ENCODE measurements around the gene ZNF576. TPM values are rescaled to one million over a fixed set of nuclear protein-coding genes. Genes with fewer than 3 reads are reported as not detected.

ZNF576 gene
- total and polyA plus RNA-seq, 2 experiments from 2014 or later: 5.9 to 16.9 TPM

GRCh38 chr19:43584484-43584883, 11.9 kb upstream of the ZNF576 start:
- TF ChIP-seq JUNB (IDR thresholded peaks at IDR 0.05; ENCODE audit: unreplicated experiment) (no peak), ZNF331 (CRISPR knock-in tag; IDR thresholded peaks at IDR 0.05; ENCODE audit: low read depth) (no peak), EZH2phosphoT487 (IDR thresholded peaks at IDR 0.05; ENCODE audit: unreplicated experiment) (no peak), POLR2AphosphoS5 (IDR thresholded peaks at IDR 0.05; ENCODE audit: low read depth) (no peak), NANOG (IDR thresholded peaks at IDR 0.05; ENCODE audit: borderline replicate concordance) (no peak), ZNF462 (CRISPR knock-in tag; IDR thresholded peaks at IDR 0.05) (no peak), REST (IDR thresholded peaks at IDR 0.05; ENCODE audit: unreplicated experiment) (no peak)
- no peaks in the 10 kb centered on the region for H3K27me3 ChIP-seq (ENCODE audit: insufficient read depth)
- peaks cover 7% of the 10 kb centered on the region; the same call in 1 of the 2 replicates for H4K20me1 ChIP-seq (replicated peaks; ENCODE audit: insufficient read depth)
- Mint-ChIP-seq H3K27me3 (ENCODE audit: insufficient read depth, low read depth, poor library complexity) (peaks cover 3% of the 10 kb centered on the region), H3K36me3 (ENCODE audit: low read depth) (peaks cover 15% of the 10 kb centered on the region), H3K27ac (no peak overlapping the region), H3K4me1 (peaks cover 11% of the 10 kb centered on the region), H3K9me3 (no peaks in the 10 kb centered on the region), H3K4me3 (no peak overlapping the region)
- DNase-seq (ENCODE audit: low spot score) (no peak), ATAC-seq (no peak)
- H3K79me2 ChIP-seq (replicated peaks; ENCODE audit: insufficient read depth): peaks cover 2% of the 10 kb centered on the region; the same call in 1 of the 2 replicates
- no peak overlapping the region for H3K4me3 ChIP-seq
- no peaks in the 10 kb centered on the region for H3K9me2 ChIP-seq (ENCODE audit: insufficient read depth)
- peaks cover 5% of the 10 kb centered on the region; the same call in 1 of the 2 replicates for H3K4me1 ChIP-seq (ENCODE audit: insufficient read depth)
- H2AFZ ChIP-seq: no peak overlapping the region
- no peaks in the 10 kb centered on the region for H3F3A ChIP-seq (replicated peaks; ENCODE audit: low read depth)
- H3K27ac ChIP-seq (ENCODE audit: low read depth): 0 out of 2 replicates have a peak overlapping the region, but pooled peaks have one; percentile 9
- no peak overlapping the region for H3K4me2 ChIP-seq
- no peaks in the 10 kb centered on the region; the same call in 1 of the 2 replicates for H3K36me3 ChIP-seq (ENCODE audit: insufficient read depth)

Data from GM23338 (cell line).